ENCODE results near the gene MYO7A.

Gene MYO7A

DNA sequence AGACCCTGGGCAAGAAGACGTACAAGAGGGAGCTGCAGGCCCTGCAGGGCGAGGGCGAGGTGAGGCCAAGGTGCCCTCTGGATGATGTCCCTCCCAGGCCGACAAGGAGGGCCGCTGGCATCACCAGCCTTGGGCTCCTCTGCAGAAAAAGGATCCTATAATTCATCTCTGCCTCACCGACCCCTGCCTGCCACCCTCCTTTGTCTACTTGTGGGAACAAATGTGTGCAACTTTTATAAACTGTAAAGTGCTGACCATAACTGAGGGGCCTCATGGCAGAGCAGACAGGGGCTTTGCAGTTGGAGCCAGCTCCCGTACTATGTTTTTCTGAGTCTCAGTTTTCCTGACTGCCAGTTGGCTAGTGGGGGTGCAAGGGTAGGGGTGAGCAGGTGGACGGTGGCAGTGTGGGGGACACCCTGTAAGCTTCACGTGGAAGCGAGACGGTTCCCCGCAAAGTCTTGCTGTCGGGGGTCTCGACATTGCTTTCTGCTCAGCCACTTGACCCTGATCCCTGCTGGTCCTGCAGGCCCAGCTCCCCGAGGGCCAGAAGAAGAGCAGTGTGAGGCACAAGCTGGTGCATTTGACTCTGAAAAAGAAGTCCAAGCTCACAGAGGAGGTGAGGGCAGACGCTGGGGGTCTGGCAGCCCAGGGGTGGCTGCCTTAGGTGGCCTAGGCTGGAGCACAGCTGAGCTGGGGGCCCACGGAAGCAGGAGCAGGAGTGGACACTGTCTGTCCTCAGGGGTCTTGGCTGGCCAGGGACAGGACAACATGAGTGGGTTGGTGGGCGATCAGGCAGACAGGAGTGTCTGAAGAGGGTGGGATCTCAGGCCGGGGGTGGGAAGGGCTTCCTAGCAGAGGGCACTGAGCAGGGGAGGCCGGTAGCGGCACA lies 54.7 kb downstream of the MYO7A start:
- no peak for ATAC-seq
- no peak overlapping the region for H3K4me3 Mint-ChIP-seq

DNA sequence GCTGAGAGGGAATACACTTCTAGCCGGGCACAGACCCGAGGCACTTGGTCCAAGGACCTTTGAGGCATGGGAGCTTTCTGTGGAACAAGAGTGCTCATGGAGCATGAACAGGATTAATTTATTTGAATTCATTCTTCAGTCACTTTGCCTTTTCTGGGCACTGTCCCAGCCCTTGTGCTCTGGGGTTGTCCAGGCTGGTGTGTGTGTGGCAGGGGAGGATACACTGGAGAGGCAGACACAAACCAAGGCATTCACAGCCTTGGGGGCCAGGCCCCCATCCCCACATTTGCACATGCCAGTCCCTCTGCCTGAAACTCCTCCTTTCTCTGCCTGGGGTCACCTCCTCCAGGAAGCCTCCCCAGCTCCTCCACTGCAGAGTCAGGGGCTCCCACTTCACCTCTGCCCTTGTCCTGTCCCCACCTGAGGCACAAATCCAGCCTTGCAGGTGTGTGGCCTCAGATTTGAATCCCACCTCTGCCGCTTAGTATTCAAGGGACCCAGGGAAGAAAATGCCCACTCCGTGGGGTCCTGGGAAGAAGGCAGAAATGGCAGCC lies 55.5 kb downstream of the MYO7A start:
- Mint-ChIP-seq H3K4me1 (peaks cover 8% of the 10 kb centered on the region), H3K27ac (no peak overlapping the region), H3K9me3 (peaks cover under 1% of the 10 kb centered on the region), H3K36me3 (no peaks in the 10 kb centered on the region), H3K4me3 (no peak overlapping the region)
- ATAC-seq (no peak), DNase-seq (ENCODE audit: low spot score in 2 of 2) (no peak)

More for the DNA sequence above, 54.7 kb downstream of the MYO7A start:
- Mint-ChIP-seq H3K4me1 (peaks cover 8% of the 10 kb centered on the region), H3K9me3 (peaks cover 3% of the 10 kb centered on the region), H3K36me3 (no peaks in the 10 kb centered on the region), H3K27ac (peak overlapping the region; percentile 23)
- no peak for DNase-seq (ENCODE audit: low spot score in 2 of 2)

DNA sequence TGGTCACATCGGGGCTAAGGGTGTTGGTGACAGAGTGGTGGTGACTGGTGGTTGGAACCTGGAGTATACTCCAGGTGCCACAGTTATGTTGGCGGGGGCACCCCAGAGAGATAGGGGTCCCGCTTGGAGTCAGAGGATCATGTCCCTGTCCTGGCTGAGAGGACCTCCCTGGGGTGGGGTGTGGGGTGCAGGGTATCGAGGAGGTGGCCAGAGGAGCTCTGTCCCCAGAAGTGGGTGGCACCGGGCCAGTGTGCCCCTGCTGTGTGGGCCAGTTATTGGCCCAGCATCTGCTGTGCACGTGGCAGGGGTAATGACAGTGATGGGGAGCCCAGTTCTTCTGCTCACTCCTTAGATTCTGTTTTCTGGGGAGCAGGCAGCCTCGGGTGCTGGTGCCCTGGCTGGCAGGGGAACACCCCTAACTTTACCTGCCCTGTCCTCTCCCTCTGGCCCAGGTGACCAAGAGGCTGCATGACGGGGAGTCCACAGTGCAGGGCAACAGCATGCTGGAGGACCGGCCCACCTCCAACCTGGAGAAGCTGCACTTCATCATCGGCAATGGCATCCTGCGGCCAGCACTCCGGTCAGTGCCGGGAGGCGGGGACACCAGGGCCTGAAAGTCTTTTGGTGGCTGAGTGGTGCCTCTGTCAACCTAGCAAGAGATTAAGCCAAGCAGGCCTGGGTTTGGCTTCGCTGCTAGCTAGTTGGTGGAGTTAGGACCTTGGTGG lies 56.3 kb downstream of the MYO7A start:
- Mint-ChIP-seq H3K4me3 (no peak overlapping the region), H3K4me1 (peaks cover 8% of the 10 kb centered on the region), H3K36me3 (no peaks in the 10 kb centered on the region), H3K27ac (no peak overlapping the region), H3K9me3 (no peaks in the 10 kb centered on the region)
- no peak for DNase-seq (ENCODE audit: low spot score in 2 of 2)
- ATAC-seq = no peak

DNA sequence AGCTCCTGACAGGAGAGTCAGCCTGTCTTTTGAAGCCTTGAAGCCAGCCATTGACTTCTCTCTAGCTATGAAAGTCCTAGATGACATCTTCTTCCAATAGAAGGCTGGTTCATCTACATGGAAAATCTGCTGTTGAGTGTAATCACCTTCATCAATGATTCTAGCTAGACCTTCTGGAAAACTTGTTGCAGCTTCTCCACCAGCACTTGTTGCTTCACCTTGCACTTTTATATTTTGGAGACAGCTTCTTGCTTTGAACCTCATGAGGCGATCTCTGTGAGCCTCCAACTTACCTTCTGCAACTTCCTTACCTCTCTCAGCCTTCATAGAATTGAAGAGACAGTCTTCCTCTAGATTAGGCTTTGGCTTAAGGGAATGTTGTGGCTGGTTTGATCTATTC lies 58.3 kb downstream of the MYO7A start:
- Mint-ChIP-seq H3K4me1 (peaks cover 8% of the 10 kb centered on the region), H3K4me3 (no peak overlapping the region), H3K36me3 (no peaks in the 10 kb centered on the region), H3K9me3 (no peaks in the 10 kb centered on the region), H3K27ac (no peak overlapping the region)
- ATAC-seq = no peak
- no peak for DNase-seq (ENCODE audit: low spot score in 2 of 2)

DNA sequence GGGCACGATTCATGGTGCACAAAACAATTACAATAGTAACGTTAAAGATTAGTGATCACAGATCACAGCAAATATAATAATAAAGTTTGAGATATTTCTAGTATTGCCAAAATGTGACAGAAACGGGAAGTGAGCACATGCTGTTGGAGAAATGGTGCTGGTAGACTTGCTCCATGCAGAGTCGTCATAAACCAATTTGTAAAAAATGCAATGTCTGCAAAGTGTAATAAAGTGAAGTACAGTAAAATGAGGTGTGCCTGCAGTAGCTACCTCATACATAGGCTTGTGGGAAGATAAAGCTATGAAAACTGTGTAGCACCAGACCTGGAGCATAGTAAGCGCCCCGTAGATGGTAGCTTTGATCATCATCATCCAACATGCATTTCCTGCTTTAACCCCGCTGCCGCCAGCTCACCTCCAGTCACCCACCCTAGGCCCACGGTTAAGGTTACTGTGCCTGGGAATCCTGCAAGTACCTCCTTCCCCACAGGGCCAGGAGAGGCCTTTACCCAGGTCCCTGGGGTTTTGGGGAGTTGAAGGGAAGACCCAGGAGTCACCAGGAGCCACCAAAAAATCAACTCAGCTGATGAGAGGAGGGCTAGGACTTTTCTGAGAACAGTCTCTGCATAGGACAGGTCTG lies 59.2 kb downstream of the MYO7A start:
- Mint-ChIP-seq H3K27ac (peak overlapping the region; percentile 18), H3K4me1 (peaks cover 8% of the 10 kb centered on the region), H3K4me3 (no peak overlapping the region), H3K36me3 (no peaks in the 10 kb centered on the region), H3K9me3 (no peaks in the 10 kb centered on the region)
- DNase-seq (ENCODE audit: low spot score in 2 of 2) (no peak), ATAC-seq (no peak)

DNA sequence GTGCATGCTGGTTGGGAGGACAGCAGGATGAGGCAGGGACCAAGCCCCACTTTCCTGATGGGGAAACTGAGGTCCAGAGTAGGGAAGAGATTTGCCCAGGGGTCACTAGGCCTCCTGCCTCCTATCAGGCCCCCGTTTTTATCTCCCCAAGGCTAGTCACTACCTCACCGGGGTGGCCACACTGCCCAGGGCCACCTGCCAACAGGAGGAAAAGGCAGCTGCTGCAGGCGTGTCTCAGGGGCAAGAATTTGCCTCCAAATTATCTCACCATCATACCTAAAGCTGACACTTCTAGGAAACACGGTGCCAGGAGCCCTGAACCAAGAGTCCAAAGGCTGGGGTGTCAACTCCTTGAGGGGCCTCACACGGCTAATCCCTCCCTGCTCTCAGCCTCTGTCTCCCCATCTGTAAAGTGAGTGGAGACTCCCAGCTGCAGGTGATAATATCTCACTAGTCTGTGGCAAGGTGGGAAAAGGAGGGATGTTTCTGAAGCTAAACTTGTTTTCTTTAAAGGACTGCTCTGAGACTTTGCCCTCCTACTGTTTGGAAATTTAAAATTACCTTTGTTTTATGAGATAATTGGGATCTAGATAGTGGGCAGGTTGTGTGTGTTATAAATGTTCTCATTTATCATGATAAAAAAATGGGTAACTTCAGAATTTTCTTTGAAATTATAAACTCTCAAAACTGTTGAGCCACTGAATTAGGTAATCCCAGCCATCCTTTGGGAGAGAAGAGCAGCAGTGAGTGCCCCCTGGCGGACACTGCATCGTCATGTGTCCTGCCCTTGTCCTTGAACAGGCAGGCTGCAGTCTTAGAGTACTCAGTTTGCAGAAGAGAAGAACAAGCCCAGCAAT lies 60.0 kb downstream of the MYO7A start:
- Mint-ChIP-seq H3K9me3 (no peaks in the 10 kb centered on the region), H3K4me3 (no peak overlapping the region), H3K27ac (peak overlapping the region; percentile 18), H3K4me1 (peaks cover 8% of the 10 kb centered on the region), H3K36me3 (no peaks in the 10 kb centered on the region)
- DNase-seq (ENCODE audit: low spot score in 2 of 2) (peak; percentile 61 to 80), ATAC-seq (peak; percentile 77)

DNA sequence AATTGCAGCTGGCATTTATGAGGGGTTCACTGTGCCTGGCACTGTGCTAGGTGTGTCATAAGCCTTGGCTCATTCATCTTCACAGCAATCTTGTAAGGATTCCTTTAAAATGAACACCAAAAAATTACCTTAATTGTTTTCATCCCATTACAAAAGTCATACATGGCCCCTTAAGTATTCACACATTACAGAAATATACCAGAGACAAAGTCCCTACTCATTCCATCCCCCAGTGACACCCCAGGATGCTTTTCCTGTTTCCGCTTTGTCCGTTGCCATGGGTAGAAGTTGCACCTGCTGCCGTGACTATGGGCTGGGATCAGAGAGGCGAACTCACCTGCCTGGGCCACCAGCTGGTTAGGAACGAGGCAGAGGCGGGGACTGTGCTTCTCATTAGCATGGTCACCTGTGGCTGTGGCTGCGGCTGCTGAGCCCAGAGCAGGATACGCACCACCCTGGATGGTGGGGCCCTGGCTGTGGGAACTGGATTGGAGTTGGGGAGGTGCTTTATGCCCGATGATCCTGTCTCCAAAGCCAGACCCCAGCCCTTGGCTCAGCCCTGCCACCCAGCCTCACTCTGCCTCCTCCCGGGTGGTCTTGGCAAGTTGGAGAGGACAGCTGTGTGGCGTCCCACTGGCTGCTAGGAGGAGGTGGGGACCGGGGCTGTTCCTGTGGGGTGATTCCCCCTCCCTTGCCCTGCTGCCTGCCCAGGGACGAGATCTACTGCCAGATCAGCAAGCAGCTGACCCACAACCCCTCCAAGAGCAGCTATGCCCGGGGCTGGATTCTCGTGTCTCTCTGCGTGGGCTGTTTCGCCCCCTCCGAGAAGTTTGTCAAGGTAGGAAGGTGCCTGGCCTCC lies 60.8 kb downstream of the MYO7A start:
- DNase-seq (ENCODE audit: low spot score in 2 of 2) (no peak), ATAC-seq (no peak)
- Mint-ChIP-seq H3K4me3 (no peak overlapping the region), H3K4me1 (peaks cover 8% of the 10 kb centered on the region), H3K36me3 (no peaks in the 10 kb centered on the region), H3K27ac (no peak overlapping the region), H3K9me3 (no peaks in the 10 kb centered on the region)

DNA sequence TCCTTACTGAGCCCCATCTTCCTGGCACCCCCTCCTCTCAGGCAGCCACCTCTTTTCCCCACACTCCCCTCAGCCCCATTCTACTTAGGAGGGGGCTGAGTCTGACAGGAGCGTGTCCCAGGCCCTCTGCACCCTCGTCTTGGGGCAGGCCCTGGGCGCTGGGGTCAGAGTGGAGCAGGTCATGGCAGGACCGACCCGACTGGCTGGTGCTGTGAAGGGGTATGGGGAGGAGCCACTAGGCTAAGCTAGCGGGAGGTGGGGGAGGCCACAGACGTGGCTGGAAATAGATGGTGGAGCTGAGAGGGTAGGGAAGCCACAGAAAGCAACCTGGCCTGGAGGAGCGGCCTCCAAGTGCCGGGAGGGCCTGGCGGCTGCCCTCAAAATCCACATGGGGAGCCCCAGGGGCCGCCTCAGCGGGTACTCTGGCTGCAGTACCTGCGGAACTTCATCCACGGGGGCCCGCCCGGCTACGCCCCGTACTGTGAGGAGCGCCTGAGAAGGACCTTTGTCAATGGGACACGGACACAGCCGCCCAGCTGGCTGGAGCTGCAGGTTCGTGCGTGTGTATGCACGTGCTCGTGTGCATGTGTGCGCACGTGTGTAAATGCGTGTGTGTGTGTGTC lies 61.7 kb downstream of the MYO7A start:
- no peaks in the 10 kb centered on the region for H3K36me3 Mint-ChIP-seq
- peaks cover 8% of the 10 kb centered on the region for H3K4me1 Mint-ChIP-seq
- DNase-seq (ENCODE audit: low spot score in 2 of 2) = no peak
- no peak overlapping the region for H3K4me3 Mint-ChIP-seq
- no peaks in the 10 kb centered on the region for H3K9me3 Mint-ChIP-seq
- no peak overlapping the region for H3K27ac Mint-ChIP-seq
- no peak for ATAC-seq

DNA sequence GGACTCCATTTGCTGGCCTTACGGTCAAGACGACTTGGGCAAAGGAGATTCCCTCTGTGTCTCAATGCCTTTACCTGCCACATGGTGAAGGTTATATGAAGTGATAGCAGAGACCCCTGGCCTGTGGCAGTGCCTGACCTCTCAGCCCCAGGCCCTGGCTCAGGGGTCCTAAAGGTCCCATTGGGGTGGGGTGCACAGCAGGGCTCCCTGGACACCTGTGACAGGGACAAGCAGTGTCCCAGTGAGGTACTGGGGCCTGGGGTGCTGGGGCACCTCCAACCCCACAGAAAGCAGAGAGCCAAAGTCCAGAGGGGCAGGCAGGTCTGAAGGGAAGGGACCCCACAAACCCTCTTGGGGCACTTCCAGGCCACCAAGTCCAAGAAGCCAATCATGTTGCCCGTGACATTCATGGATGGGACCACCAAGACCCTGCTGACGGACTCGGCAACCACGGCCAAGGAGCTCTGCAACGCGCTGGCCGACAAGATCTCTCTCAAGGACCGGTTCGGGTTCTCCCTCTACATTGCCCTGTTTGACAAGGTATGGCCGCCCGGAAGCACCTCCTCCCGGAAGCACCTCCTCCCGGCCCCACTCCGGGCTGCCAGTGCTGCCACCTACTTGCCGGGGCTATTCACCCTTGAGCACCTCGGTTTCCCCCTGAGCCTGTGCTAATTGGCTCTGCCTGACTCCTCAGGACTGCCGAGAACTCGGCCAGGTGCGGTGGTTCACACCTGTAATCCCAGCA lies 62.5 kb downstream of the MYO7A start:
- Mint-ChIP-seq H3K9me3 (no peaks in the 10 kb centered on the region), H3K36me3 (no peaks in the 10 kb centered on the region), H3K4me1 (peaks cover 8% of the 10 kb centered on the region), H3K27ac (no peak overlapping the region), H3K4me3 (no peak overlapping the region)
- DNase-seq (ENCODE audit: low spot score in 2 of 2) = no peak
- no peak for ATAC-seq

DNA sequence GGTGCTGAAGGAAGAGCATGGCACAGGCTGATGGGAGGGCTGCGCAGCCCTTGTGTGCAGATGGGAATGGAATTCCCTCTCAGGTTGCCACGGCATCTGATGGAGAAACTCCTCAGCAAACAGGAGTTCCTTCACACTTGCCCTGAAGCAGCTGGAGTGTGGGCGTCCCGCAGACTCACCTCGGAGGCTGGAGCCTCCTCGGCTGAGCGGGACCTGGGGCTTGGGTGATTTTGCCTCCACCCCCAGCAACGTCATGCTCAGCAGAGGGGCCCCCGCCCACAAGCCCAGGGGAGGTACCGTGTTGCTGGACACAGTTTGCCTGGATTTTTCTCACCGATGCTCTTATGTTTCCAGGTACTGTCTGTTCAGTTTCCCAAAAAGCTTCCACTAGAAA lies 63.4 kb downstream of the MYO7A start:
- Mint-ChIP-seq H3K27ac (no peak overlapping the region), H3K4me3 (no peak overlapping the region), H3K9me3 (no peaks in the 10 kb centered on the region), H3K4me1 (peaks cover 6% of the 10 kb centered on the region), H3K36me3 (no peaks in the 10 kb centered on the region)
- ATAC-seq (no peak), DNase-seq (ENCODE audit: low spot score in 2 of 2) (no peak)

DNA sequence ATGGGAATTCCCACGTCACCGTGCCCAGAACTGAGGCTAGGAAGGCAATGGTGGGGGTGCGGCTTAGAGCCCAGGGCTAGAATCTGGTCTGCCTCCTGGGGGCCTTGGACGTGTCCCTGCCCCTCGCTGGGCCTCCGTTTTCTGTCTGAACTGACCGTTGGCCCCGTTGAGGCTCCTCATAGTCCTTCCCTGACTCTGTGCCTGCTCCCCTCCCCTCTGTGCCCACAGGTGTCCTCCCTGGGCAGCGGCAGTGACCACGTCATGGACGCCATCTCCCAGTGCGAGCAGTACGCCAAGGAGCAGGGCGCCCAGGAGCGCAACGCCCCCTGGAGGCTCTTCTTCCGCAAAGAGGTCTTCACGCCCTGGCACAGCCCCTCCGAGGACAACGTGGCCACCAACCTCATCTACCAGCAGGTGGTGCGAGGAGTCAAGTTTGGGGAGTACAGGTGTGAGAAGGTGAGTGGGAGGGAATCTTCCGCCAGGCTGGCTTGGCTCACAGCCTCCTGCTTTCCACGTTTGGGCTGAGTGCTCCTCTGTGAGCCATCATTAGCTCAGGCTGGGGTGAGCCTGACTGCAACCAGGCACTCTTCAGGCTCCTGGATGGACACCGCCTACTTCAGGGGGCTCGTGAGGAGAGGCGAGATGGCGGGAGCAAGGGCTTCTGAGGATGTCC lies 63.9 kb downstream of the MYO7A start:
- no peak overlapping the region for H3K4me3 Mint-ChIP-seq
- ATAC-seq (peak; percentile 61), DNase-seq (ENCODE audit: low spot score in 2 of 2) (peak; percentile 18 to 67)
- no peaks in the 10 kb centered on the region for H3K9me3 Mint-ChIP-seq
- H3K27ac Mint-ChIP-seq = no peak overlapping the region
- peaks cover 1% of the 10 kb centered on the region for H3K4me1 Mint-ChIP-seq
- H3K36me3 Mint-ChIP-seq = no peaks in the 10 kb centered on the region

DNA sequence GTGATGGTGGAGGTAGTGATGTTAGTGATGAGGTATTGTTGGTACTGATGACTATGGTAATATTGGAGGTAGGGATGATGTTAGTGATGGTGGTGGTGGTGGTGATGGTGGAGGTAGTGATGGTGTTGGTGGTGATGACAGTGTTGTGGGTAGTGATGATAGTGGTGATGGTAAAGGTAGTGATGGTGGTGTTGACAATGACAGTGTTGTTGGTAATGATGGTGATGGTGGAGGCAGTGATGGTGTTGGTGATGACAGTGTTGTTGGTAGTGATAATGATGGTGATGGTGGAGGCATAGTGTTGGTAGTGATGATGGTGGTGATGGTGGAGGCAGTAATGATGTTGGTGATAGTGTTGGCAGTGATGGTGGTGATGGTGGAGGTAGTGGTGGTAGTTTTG lies 65.1 kb downstream of the MYO7A start:
- no peak overlapping the region for H3K27ac Mint-ChIP-seq
- H3K4me3 Mint-ChIP-seq = no peak overlapping the region
- no peaks in the 10 kb centered on the region for H3K36me3 Mint-ChIP-seq
- no peak for ATAC-seq
- no peaks in the 10 kb centered on the region for H3K4me1 Mint-ChIP-seq
- DNase-seq (ENCODE audit: low spot score in 2 of 2) = no peak
- H3K9me3 Mint-ChIP-seq = no peaks in the 10 kb centered on the region
